Islet of Langerhans (tissue), 1 donor: ENCODE measurements around the gene SLCO6A1.

ENCODE experiments used
- FAIRE-seq: peaks from one replicate; lab custom pipeline; 2011; peaks lifted over from hg19 to GRCh38; lab: Jason Lieb, UNC

Gene SLCO6A1

DNA sequence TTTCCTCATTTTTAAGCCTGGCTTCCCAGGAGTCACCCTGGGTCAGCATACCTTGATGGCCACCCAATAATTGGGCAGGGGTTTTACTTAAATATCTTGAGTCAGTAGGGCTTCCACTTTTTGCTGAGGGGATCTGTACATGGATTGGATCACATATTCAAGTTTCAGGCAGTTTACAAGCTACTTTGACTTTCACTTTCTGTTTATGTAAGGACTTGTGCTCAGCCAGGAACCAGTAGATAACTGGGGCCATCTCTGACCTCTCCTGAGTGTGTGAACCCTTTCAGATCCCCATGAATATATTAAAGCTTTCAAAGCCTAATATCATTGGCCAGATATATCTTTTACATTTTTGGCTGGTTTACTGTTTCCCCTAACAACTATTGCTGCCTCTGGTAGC is 45.1 kb downstream of the SLCO6A1 start:
- FAIRE-seq = no peak

DNA sequence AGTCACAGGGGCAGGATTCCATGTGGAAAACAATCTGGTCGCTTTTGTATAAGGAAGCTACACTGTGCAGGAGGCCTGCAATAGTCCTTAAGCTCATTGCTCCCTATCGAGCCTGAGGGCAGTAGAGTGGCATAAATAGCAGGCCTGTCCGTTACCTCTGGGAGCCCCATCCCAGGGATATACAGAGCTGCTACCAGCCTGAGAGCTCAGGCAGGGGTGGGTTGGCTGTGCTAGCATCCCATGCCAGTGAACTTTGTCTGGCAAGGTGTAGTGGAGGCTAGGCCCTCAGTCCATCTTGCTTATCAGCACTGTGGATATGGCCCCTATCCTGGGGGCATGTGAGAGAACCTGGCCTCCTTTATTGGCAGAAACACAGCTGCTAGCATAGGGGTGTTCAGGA is 47.7 kb downstream of the SLCO6A1 start:
- no peak for FAIRE-seq

DNA sequence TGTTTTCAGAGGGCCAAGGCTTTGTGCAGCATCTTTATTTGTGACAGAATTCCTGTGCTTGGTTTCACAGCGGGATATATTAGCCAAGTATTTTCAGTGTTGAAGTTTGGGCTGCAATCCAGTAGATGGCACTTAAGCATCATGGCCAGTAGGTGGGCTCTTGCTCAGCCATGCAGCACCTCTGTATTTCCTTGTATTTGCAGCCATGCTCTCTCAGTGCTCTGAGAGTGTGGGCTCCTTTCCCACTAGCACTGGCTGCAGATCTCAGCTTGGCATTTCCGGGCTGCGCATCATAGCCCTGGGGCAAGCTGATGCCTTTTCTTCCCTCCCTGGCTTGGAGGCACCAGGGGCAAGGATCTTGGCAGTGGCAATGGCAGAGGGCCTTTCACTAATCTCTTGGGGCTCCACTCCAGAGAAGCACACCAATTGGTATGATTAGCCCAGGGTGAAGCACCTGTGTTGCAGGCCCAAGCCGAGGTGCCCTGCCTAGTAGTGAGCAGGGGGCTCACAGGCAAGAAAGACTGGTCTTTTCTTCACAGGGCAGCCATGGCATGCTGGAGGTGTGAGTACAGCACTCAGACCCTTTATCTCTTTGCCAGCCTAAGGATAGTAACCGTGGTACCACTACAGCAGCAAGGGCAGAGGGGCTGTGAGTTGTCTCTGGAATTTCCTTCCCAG is 48.3 kb downstream of the SLCO6A1 start:
- no peak for FAIRE-seq

DNA sequence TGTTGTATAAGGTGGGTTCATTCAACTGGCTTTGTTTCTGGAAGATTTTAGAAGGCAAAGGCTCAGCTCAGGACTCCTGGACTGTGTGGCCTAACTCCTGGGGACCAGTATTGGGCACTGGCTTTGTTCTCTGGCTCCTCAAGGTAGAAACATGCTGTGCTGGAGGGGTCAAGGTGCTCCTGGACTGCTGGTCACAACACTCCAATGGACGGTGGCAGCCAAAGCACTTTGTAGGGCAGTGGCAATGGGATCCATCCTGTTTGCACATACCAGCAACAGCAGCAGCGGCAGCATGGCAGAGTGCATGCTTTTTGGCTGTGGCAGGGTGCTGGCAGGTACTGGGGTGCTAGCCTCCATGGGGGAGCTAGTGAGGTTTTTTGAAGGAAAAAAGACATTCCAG is 65.3 kb downstream of the SLCO6A1 start:
- no peak for FAIRE-seq

DNA sequence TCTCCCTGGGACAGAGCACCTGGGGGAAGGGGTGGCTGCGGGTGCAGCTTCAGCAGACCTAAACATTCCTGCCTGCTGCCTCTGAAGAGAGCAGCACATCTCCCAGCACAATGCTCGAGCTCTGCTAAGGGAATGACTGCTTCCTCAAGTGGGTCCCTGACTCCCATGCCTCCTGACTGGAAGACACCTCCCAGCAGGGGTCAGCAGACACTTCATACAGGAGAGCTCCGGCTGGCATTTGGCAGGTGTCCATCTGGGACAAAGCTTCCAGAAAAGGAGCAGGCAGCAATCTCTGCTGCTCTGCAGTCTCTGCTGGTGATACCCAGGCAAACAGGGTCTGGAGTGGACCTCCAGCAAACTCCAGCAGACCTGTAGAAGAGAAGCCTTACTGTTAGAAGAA is 77.2 kb downstream of the SLCO6A1 start:
- no peak for FAIRE-seq

DNA sequence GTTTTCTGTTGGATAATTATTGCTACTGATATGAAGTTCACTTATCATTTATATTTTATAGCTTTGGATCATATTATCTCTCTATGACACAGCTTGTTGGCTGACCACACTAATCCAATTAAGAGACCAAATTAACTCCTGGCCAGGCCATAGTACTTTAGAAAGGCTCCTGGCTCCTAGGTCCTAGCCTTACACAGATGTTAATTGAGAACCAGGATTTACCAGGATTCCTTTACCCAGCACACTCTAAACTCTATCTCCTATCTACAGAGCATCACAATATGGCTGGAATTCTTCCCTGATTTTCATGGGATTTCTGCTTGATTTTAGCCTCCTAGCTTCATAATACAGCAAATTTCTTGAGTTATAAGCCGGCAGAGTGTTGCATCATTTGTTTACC is 80.3 kb downstream of the SLCO6A1 start:
- FAIRE-seq = no peak

DNA sequence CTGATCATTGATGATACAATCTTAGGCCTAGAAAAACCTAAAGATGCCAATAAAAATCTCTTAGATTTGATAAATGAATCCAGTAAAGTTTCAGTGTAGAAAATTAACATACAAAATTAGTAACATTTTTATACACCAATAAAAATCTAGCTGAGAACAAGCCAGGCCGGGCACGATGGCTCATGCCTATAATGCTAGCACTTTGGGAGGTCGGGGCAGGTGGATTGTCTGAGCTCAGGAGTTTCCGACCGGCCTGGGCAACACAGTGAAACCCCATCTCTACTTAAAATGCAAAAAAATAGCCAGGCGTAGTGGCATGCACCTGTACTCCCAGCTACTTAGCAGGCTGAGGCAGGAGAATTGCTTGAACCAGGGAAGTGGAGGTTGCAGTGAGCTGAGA is 84.4 kb downstream of the SLCO6A1 start:
- no peak for FAIRE-seq

DNA sequence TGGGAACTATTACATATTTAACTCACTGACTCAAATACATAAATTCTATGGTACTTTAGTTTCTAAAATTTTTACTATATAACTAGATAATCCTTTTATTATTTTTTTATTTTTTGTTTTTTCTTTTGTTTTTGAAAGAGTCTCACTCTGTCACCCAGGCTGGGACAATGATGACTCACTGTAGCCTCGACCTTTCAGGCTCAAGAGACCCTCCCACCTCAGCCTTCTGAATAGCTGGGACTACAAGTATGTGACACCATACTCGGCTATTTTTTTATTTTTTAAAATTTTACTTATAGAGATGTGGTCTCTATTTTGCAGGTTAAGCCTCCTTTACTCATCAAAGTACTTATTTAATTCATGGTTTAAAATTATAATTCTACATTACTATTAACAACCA is 110.6 kb downstream of the SLCO6A1 start:
- FAIRE-seq = no peak

DNA sequence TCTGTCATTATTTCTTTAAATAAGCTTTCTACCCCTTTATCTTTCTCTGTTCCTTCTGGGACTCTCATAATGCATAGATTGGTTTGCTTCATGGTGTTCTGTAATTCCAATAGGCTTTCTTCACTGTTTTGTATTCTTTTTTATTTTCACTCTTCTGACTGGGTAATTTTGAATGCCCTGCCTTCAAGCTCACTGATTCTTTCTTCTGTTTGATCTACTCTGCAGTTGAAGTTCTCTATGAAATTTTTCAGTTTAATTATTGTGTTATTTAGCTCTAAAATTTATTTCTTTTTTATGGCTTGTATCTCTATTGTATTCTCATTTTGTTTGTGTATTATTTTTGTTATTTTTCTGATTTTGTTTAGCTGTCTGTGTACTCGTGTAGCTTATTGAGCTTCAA is 113.4 kb downstream of the SLCO6A1 start:
- FAIRE-seq = no peak

DNA sequence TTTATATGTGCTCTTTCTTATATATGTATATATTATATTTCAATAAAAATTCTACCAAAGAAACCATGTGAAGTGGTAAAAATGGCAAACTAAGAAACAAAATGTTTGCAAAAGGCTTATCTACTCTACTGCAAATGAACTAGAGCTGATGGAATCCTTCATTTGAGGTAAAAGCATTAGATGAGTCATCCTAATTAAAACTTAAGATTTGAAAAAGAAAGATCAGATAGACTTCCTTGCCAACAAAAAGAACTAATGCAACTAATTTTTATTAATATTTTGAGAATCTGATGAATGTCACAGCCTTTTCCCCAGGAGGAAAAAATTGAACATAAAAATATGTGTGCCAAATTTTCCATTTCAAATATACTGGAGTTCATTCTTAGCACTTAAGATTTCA is 118.6 kb downstream of the SLCO6A1 start:
- FAIRE-seq = no peak

DNA sequence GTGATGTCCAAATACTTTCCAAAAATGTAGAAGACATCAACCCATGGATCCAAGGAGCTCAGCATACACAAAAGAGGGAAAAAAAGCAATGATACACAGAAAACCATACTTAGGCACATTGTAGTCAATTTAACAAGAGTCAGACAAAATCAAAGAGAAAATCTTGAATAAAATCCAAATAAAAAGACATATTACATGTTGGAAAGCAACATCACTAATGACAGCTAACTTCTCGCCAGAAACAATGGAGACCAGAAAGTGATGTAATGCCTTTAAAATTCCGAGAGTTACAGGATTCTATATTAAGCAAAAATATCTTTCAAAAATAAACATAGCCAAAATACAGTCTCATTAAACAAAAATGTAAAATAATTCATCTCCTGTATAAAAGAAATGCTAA is 122.9 kb downstream of the SLCO6A1 start:
- FAIRE-seq = no peak

DNA sequence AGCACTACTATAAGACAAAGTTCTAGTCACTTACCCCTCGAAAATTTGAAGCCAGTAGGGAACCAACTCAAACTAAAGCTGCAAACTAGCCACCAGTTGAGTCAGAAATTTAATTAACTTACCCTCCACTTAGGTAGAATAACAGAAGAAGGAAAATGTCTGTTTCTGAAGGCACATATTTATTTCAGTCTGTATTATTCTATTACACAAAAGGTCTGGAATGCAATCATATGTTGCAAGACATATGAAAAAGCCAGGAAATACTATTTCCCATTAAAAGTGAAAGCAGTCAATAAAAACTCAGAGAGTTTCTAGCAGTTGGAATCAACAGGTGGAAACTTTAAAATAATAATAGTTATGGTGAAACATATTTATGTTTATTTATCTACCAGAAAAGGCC is 123.5 kb downstream of the SLCO6A1 start:
- FAIRE-seq = no peak

DNA sequence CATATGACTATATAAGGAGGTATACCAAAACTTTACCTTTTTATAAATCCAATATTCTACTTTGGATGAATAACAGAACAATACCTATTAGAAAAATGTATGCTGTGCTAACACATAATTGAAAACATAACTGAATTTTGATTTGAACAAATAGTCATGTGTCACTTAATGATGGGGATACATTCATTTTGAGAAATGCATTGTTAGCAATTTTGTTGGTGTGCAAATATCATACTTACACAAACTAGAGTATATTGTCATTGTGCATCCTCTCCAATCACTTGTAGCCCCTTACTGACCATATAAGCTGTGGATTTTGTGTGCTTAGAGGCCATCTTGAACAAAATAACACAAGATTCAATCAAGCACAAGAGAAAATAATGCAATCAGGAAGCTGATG is 130.4 kb downstream of the SLCO6A1 start:
- FAIRE-seq = no peak

DNA sequence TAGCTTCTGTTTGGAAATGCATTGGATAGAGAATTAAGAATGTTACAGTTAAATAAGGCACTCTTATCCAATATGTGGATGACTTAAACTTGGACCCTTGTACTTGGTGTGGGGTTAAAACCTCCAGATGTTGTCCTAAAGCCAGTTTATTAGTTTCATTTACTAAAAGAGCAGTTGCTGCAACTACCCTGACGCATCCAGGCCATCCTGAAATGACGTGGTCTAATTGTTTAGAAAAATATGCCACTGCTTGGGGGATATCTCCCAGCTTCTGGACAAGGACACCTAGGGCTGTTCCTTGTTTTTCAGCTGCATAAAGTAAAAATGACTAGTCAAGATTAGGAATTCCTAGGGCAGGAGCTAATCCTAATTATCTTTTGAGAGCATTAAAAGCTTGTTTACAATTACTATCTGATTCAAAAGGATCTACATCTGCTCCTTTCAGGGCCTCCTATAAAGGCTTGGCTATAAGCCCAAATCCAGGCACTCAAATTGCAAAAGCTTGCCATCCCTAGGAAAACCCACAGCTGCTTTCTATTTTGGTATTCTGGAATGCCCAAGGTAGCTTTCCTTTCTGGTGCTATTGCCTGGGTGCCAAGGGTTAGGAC is 157.0 kb downstream of the SLCO6A1 start:
- no peak for FAIRE-seq

DNA sequence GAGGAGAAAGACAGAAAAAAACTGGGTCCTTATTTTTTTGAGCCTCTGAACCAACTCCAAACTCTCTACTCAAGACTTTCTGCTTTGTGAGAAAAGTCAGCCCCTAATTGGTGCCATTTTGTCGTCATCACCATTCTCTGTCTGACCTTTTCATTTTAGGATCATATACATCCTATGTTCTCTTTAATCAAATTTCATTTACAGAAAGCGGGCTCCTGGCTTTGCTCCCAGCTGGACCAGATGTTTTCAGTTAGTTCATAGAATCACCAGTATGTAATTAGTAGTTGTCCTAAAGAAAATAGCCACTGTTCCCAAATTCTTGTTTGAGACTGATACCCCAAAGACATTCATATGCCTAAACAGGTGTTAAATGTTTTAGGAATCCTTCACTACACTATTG is 174.1 kb downstream of the SLCO6A1 start:
- FAIRE-seq = no peak
